ENCODE data around the gene CPNE5.

DNA sequence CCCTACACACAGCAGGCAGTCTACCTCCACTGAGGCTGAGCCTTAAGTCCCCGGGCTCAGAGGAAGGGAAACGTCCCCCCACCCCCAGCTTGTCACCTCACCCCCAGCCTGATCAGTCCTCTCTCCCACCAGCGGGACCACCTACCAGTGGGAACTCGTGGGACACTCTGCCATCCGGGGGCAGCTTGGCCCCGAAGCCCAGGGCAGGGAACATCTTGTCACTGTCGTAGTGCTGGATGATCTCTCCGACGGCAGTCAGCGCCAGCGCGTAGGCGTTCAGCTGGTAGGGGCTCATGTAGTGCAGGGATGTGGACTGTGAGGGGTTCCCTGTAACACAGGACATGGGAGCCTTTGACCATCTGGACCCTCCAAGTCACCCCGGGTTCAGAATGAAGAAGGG is 93.0 kb downstream of the CPNE5 start:
- TF ChIP-seq, protein P1, sequence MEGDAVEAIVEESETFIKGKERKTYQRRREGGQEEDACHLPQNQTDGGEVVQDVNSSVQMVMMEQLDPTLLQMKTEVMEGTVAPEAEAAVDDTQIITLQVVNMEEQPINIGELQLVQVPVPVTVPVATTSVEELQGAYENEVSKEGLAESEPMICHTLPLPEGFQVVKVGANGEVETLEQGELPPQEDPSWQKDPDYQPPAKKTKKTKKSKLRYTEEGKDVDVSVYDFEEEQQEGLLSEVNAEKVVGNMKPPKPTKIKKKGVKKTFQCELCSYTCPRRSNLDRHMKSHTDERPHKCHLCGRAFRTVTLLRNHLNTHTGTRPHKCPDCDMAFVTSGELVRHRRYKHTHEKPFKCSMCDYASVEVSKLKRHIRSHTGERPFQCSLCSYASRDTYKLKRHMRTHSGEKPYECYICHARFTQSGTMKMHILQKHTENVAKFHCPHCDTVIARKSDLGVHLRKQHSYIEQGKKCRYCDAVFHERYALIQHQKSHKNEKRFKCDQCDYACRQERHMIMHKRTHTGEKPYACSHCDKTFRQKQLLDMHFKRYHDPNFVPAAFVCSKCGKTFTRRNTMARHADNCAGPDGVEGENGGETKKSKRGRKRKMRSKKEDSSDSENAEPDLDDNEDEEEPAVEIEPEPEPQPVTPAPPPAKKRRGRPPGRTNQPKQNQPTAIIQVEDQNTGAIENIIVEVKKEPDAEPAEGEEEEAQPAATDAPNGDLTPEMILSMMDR (IDR thresholded peaks at IDR 0.05; ENCODE audit: insufficient read depth, low read length) = no peak
- TF ChIP-seq REST (IDR thresholded peaks at IDR 0.05; ENCODE audit: insufficient replicate concordance, low read depth) = no peak
